NCI-H2081 treated with DMSO at 0.1 percent for 48 hours (cell line): ENCODE results near the gene FXN.
"Not testable (repeated sequence)": the region's sequence is repeated elsewhere in the genome, so short reads cannot be mapped to it uniquely, and the experiment has no call there.

Source experiments
- DNase-seq: peaks from one replicate; lab custom pipeline; 2025; lab: John Stamatoyannopoulos, UW

FXN gene

DNA sequence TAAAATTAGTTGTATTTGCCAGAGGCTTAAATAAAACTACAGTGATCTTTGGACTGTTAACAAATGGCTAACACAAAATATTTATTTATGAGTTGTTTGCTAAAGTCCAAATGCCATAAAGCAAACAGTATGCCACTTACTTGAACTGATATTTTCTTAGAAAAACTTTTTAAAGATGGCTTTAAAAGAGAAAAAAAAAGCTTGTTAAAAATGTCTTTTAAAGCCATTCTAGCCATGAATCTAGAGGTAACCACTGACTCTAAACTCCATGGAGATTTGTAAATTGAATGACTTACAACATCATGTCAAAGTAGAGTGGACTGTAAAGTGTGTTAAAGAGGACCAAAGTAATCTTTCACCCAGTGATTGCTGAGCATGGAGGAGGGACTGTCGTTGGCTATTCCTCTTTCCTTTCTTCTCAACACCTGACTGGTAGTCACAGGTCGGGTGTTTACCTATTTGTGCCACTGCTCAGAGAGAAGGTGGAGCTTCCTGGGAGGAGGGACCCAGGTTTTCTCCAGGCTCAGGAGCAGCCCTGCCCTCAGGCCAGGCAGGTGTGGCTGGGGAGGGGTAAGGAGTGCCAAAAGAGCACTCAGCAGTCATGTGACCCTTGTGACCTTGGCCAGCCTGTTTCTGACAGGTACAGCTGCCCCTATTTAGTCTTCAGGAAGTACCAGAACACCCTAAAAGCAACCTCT, 69.4 kb downstream of the FXN start:
- no peak for DNase-seq

DNA sequence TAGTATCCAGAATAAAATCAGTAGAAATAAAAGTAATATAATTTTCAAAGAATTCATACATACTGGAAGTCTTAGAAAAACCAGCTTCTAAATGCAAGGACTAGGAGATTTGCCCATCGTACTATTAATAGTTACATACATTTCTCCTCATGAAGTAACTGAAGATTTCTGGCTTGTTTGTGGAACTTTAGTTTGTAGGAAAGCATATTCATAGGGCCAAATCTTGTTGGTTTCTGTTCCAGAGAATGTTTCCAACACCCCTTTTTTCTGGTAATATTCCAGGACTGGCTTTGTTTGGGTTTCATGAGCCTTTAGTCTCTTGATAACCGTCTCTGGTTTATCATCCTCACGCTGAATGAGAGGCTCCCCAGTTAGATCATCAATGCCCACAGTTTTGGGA, 72.2 kb downstream of the FXN start:
- no peak for DNase-seq

DNA sequence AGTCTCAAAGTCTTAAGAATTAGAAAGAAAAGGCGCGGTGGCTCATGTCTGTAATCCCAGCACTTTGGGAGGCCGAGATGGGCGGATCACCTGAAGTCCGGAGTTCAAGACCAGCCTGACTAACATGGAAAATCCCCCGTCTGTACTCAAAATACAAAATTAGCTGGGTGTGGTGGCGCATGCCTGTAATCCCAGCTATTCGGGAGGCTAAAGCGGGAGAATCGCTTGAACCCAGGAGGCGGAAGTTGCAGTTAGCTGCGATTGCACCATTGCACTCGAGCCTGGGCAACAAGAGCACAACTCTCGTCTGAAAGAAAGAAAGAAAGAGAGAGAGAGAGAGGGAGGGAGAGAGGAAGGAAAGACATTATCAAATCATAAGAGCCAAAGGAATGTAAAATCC, 73.2 kb downstream of the FXN start:
- not testable (repeated sequence) for DNase-seq

DNA sequence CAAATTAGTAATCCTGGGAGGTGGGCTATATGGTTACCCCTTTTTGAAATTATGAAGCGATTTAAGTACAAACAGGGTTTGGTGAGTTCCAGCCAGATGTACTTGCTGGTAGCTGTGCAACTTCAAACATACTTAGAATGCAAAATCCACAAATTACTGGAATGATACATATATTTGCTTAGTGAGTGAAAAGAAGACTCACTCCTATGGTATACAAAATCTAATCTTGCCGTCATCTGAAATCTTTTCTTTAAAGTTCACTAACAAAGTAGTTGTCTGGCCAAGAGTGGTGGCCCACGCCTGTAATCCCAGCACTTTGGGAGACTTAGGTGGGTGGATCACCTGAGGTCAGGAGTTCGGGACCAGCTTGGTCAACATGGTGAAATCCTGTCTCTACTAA, 73.6 kb downstream of the FXN start:
- DNase-seq: no peak

DNA sequence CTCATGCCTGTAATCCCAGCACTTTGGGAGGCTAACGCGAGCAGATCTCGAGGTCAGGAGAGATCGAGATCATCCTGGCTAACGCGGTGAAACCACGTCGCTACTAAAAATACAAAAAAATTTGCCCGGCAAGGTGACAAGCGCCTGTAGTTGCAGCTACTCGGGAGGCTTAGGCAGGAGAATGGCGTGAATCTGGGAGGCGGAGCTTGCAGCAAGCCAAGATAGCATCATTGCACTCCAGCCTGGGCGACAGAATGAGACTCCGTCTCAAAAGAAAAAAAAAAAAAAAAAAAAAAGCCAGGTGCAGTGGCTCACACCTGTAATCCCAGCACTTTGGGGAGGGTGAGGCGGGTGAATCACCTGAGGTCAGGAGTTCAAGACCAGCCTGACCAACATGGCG, 77.1 kb downstream of the FXN start:
- DNase-seq: not testable (repeated sequence)

DNA sequence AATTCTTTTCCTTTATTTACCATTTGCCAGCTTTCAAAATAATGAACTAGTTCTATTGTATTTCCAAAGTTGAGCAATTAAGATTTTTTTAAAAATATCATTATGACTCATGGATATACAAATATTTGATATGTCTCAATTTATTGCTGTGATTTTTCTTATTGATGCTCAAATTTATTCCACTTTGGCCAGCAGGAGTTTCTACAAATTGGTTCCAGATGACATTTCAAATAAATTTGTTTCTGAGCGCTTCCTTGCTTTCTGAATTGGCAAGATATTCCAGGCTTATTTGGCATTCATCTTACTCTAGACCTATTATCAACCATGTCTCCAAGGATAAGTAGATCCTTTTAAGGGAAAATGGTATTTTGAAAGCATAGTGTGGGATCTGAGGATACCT, 80.1 kb downstream of the FXN start:
- no peak for DNase-seq

DNA sequence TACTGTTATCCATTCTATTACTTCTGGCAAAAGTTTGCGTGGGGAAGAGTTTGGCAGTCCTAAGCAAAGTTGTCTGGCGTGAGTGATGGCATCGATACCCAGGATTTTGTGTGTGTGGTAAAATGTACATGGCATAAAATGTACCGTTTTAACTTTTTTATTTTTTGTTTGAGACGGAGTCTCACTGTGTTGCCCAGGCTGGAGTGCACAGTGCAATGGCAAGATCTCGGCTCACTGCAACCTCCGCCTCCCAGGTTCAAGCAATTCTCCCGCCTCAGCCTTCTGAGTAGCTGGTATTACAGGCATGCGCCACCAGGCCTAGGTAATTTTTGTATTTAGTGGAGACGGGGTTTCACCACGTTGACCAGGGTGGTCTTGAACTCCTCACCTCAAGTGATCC, 83.1 kb downstream of the FXN start:
- no peak for DNase-seq

DNA sequence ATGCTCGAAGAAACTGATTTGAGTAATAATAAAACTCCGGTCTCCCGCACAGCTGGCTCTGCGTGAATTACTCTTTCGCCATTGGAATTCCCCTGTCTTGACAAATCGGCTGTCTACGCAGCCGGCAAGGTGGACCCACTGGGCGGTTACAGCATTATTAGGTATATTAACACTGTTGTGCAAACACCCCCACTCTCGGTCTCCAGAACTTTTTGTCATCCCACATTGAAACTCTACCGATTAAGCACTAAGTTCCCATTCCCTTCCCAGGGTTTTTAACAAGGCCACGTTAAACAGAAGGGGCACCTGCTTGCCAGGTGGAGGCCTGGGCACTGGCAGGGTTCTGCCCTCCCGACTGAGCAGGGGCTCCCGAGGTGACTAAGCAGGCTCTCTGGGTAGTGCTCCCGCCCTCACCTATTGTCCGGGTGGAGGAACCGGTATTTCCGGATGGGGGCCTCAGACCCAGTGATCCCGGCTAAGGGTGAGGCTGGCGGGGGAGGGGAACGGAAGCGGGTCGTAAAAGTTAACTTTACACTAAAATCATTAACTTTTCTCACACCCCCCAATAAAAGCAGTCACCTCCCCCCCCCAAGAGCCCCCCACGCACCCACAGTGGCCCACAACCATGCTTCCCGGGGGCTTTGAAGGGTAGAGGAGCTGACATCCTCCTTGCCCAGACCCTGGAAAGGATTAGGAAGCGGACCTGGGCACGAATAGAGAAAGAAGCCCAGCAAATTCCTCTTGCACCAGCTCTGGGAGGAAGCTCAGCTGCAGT, 85.0 kb downstream of the FXN start:
- DNase-seq: no peak

DNA sequence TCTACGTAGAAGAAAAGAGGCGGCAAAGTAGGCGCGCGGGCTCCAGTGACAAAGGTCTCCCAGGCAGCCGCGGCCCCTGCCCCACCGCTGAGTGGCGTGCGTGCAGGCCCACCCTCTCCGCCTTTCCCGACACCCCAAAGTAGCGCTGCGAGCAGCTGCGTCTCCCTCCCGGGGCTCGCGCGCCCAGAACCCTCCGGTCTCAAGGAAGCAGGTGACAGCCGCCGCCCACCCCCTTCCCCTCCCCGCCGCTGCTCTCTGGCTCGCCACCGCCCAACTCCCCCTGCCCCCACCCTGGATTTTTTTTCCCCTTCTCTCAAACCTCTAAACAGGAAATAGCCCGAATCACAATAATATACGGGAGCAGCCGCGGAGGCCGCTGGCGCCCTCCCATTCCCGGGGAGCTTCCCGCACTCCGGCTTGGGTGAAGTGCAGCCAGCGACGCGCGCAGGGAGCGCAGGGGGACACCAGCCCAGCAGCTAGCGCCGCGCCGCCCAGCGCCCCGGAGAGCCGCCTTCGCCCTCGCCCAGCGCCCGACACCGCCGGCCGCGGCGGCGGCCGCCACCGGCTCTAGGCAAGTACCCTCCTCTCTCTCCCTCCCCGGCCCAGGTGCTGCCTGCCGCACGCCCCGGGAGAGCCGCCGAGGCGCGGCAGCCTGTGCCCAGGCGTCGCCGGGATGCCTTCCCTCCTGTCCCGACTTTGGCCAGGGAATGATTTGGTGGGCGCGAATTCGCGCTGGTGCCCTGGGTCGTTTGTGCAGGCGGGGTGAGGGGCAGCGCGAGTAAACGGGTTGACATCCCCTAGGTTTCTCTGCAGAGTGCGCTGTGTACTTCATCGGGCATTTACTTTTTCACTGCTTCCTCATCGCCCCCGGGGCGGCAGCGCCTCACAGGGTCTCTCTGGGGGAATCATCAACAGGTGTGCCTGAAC, 85.9 kb downstream of the FXN start:
- no peak for DNase-seq

DNA sequence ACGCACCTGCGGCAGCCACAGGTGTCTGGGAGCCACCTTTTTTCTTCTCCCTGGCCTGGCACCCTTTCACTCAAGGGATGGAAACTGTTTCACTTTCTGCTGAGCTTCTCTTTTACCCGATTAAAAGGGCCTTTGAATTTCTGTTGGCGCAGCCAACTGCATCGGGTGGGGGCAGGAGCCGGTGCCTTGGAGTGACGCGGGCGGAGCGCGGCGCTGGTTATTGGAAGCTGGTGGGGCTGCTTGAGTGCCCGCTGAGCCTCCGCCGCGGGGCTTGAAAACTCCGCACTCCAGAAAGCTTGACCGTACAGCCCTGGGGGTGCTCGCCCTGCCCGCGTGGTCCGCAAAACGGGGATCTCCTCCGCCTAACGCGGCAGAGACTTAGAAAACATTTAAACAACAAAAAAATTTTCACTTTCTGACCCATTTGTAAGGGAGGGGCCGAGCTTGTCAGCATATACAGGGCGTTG, 86.6 kb downstream of the FXN start:
- DNase-seq: no peak

DNA sequence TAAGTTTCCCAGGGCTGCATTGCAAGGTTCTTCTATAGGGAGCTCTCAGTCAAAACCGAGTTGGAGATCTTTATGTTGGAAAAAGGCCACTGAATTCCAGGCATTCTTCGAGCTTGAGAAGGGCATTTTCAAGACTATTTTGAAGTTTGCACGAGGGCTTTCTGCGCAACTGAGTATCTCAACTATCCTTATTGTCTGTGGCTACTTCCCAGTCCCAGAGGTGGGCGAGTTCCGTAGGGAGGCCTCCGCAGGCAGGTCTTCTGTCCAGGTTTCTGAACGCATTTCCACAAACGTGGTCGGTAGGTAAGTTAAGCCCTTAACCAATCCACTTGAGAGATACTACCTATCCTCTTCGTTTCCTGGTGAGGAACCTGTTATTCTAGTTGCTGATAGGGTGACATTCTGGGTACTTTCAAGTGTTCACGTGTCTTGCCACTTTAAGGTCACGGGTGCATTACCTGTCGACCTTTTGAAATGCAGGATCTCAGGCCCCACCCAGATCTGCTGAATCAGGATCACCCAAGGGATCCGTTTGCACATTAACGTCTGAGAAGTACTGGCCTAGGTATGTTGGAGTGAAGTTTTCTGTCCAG, 87.1 kb downstream of the FXN start:
- DNase-seq: no peak

DNA sequence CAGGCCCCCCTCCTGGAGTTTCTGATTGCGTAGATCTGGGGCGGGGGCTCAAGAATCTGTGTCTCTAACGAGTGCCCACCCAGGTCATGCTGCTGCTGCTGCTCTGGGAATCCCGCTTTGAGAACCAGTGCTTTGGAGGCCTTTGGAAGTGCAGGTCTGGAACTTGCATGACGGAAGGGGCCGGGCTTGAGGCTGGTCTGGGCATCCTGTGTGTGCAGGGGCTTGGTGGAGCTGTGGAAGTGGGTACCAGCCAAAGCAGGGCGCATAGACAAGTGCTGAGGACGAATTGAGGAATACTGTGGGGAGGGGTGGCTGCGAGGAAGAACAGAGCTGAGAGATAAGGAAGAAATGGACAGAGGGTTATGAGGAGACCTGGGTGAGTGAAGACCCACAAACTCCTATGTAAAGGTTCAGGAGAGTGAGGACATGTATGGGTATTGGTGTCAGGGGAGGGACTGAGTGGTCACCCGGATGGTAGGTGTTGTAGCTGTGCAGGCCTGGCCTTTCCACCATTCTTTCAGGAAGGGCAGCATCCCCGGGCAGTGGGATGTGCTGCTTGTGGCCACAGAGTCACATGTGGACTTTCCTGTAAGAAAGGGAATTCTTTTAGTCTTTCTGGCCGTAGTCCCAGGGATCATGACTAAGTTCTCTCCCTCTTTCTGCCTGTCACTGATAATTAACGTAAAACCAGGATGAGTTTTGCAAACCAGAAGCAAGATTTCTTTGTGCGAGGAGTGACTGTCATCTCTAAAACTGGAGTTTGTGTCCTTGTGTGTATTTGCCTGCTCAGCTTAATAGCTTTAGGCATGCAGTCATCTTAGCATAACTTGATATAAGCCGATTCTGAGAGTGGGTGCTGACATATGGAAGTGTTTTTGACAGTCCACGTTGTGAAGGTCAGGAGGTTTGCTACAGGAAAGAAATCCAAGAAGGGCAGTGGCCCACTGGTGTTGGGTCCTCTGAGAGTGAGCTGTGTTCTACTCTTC, 95.2 kb downstream of the FXN start:
- DNase-seq: no peak

DNA sequence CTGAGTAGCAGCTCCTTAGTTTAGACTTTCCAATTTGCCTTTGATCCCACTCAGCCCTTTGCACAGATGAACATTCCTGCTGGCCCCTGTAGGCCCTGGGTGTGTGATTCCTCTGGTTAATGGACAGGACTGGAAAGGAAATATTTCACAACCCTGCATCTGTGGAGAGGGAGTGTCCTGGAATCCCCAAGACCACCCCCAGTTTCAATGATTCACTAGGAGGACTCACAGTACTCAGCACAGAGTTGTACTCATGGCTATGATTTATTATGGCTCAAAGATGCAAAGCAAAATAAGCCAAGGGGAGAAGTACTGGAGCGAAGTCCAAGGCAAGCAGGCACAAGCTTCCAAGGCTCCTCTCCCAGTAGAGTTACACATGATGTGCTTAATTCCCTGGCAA, 96.1 kb downstream of the FXN start:
- no peak for DNase-seq

DNA sequence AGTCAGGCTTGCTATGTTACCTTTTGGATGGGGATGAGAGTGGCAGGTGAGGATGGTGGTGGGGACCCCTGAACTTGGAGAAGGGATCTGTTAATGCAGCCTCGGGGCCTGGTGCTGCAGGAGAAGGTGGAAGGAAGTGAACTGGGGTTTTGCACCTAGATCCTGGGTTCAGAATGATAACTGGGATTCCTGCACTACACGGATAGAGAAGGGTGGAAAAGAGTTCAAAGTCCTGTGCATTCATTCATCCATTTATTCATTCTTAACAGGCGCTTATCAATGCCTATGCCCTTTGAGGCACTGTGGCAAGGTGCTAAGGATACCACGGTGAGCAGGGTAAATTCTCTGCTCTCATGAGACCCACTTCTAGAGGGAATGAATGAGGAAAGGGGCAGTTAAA, 96.8 kb downstream of the FXN start:
- no peak for DNase-seq

DNA sequence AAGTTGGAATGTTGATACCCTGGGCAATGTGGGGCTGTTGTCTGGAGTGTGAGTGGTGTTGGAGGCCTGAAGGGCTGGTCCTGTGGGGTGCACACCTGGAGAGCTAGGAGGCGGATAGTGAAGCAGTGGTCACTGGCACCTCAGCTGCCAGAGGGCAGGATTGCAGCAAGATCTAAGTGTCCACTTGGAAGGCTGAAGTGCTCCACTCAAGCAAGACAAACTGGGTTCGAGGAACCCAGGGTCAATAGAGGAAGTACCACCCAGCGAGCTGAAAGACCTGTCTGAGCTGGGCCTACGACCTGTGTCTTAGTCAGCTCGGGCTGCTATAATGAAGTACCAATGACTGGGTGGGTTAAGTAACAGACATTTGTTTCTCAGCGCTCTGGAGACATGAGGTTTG, 98.9 kb downstream of the FXN start:
- DNase-seq: no peak

DNA sequence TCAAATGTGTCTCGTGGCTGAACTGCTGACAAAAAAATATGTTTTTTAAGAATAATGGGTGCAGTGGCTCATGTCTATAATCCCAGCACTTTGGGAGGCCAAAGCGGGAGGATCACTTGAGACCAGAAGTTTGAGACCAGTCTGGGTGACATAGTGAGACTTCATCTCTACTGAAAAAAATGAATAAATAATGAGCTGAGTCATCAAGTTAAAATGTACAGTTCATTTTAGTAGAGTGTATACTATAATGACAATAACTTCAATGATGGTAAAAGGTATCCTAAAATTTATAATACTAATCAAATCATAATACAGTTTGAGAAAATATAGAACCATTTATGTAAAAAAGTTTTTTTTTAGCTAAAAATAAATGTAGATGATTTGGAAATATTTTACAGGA, 100.6 kb downstream of the FXN start:
- no peak for DNase-seq

DNA sequence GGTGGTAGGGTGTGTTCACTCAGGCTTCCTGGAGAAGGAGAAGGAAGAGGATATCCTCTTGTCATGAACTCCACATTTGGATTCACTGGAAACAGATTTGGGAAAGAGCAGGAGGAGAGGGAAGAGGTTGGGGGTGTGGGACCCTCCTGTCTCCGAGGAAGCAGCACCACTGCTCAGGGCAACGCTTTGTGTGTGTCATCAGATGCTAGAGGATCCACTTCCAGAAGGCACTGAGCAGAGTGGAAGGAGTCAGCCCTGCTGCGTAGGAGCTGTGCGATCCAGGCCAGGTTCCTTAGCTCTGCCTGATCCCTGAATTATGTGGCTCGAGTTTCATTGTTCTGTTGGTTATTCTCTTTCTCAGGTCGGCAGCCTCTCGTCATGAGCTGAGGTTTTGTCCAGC, 101.2 kb downstream of the FXN start:
- DNase-seq: no peak

DNA sequence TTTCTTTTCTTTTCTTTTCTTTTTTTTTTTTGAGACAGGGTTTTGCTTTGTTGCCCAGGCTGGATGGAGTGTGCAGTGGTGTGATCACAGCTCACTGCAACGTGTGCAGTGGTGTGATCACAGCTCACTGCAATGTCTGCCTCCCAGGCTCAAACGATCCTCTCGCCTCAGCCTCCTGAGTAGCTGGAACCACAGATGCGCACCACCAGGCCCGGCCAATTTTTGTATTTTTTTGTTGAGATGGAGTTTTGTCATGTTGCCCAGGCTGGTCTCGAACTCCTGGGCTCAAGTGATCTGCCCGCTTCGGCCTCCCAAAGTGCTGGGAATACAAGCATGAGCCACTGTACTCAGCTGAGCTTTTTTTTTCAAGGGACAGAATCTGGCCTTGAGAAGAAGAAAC, 101.8 kb downstream of the FXN start:
- no peak for DNase-seq

DNA sequence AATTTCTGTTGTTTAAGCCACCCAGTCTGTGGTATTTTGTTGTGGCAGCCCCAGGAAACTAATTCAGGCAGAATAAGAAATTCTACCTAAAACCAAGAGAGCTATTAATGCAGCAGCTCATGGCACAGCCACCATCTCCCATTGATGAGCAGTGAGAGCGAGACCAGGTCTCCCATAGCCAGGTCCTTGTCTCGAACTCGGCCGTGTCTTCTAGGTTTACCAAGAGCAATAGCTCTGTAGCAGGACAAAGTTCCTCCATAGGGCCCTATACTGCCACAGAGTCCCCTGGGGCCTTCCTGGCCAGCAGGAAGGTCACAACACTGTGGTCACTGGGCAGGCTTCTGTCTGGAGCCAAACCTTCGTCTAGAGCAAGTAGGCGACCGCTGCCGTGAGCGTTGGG, 104.0 kb downstream of the FXN start:
- DNase-seq: no peak

DNA sequence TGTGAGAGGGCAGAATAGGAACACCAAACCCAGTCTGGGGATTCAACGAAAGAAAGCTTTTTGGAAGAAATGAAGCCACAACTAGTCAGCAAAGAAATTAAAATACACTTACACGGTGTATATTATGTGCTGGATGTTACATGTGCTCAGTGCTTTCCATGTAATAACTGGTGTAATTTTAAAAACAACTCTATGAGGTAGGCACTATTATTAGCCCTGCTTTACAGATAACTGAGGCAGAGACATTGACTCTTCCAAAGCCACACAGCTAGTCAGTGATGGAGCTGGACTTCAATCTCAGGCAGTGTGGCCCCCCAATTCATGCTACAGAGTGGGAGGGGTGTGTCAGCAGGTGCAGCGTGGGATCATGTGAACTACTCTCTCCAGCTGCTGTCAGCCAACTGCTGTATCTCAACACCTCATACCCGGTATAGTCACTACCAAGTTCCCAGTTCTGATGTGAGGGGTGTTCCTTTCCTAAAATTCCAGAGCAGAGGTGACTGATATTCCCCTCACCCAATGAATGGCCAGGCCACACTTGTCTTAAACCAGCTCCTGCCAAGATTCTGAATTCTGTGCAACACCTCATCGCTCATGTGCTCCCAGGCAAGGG, 104.7 kb downstream of the FXN start:
- DNase-seq: no peak

DNA sequence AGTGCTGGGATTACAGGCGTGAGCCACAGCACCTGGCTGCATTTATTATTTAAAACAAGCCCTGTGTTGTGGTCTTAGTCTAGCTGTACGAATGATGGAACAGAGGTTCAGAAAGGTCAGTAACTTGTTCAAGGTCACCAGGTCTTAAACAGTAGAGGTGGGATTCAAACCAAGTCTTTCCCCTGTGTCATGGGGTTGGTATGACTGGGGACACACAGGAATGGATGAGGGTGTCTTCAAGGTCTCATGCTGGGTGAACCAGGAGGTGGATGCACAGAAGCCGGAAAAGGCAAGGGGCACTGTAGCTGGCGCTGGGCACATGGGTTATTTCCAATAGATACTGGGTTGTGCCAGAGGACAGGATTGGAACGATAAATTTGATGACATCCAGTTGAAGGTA, 106.3 kb downstream of the FXN start:
- no peak for DNase-seq
